ENCODE measurements around the gene POR.

The POR gene

DNA sequence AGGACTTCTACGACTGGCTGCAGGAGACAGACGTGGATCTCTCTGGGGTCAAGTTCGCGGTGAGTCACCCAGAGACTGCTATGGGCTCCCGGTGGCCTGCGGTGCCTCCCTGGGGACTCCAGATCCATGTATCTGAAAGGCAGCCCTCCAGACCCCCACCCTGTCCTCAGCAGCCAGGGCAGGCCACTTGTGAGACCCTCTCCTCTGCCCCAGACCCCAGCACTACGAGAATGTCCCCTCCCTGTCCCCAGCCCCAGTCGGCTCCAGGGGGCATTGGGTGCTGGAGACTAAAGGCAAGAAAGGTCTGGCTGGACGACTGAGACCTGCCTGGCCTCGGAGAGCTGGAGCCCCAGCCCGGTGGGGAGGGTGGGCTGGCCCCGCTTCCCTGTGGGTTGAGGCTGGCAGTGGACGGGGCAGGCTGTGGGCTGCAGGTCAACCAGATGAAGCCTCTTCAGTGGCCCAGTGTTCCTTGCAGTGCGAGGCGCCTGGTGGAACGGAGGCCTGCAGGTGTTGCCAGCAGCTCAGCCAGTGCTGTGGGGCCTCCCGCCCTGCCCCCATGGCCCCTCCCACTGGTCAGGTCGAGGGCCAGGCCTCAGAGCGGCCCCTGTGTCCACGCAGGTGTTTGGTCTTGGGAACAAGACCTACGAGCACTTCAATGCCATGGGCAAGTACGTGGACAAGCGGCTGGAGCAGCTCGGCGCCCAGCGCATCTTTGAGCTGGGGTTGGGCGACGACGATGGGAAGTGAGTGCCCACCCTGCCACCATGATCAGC is 65.7 kb downstream of the POR start:
- no peak for DNase-seq

GRCh38 chr7:75981203-75981452 is 66.2 kb downstream of the POR start:
- DNase-seq: no peak

DNA sequence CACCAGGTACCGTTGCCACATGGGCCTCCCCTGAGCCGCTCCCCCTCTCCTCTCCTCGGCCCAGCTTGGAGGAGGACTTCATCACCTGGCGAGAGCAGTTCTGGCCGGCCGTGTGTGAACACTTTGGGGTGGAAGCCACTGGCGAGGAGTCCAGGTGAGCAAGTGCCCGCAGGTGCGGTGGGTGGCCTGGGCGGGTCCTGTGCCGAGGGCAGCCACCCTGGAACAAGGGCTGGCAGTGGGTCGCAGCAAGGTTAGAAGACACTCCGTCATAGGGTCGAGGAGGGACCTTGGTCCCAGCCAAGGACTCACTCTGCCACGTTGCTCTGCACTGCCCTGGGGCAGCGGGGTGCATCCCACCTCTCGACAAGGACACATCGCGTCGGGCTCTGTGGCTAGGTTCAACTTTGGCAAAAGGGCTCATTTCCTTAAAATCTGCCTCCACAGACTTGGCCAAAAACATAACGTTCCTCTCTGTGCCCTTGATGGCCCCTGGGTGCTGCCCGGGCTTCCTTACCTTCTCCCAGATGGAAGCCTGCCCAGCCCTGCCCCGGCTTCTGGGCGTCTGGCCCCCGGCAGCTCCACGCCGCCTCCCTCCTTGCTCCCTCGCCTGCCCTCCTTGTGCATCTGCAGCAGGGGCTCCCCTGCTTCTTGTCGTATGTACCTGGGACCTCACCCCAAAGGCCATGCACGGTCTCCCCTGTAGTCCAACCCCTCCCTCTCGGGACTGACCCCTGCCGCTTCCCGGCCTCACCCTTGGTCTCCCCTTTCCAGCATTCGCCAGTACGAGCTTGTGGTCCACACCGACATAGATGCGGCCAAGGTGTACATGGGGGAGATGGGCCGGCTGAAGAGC is 66.7 kb downstream of the POR start:
- no peak for DNase-seq

GRCh38 chr7:75982306-75983064 is 67.5 kb downstream of the POR start:
- DNase-seq: no peak

DNA sequence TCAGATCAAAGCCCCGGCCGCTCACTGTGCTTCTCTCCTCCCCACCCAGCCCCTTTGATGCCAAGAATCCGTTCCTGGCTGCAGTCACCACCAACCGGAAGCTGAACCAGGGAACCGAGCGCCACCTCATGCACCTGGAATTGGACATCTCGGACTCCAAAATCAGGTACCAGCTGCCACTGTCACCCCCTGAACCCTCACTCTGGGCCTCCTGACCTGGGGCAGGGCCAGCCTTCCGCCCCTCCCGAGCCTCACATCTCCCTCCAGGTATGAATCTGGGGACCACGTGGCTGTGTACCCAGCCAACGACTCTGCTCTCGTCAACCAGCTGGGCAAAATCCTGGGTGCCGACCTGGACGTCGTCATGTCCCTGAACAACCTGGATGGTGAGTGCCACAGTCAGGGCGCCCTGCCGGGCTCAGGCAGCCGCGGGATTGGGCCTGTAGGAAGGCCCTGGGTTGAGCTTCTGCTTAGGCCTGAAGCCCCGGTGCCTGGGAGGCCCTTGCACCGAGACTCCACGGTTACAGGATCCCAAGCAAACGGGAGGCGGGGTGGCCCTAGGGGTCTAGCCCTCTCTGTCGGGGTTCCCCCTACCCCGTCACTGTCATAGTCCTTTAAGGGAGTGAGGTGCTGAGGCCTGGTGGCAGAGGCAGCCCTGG is 68.6 kb downstream of the POR start:
- DNase-seq: no peak

DNA sequence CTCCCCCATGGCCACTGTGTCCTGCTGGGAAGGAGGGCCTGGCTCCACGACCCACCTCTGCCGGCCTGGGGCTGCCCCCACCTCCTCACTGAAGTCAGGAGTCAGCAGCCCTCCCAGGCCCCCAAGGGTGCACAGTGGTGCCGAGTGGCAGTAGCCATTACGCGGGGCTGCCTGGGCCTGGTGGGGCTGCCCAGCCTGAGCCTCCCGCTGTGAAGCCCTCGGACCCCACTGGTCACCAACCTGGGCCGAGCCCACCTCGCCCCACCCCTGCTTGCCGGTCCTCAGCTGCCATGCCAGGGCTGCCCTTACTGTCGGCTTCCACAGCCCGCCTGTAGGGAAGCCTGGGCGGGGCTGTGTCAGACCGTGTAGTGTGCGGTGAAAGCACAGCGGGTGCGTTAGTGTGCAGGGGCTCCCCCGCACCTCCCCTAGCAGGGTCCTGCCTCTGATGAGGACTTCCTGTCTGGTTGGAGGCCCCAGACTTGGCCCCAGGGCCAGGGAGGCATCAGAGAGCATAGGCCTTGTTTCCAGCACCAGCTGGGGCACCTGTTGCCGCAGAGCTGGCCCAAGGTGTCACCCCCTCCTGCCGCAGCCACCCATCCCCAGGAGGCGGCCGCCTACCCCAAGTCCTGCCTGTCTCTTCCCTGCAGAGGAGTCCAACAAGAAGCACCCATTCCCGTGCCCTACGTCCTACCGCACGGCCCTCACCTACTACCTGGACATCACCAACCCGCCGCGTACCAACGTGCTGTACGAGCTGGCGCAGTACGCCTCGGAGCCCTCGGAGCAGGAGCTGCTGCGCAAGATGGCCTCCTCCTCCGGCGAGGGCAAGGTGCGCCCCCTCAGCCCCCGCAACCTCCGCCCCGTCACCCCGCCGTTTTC is 69.4 kb downstream of the POR start:
- no peak for DNase-seq

- no peak for DNase-seq
These were observed 70.1 kb downstream of the POR start for GRCh38 chr7:75985009-75985517.

DNA sequence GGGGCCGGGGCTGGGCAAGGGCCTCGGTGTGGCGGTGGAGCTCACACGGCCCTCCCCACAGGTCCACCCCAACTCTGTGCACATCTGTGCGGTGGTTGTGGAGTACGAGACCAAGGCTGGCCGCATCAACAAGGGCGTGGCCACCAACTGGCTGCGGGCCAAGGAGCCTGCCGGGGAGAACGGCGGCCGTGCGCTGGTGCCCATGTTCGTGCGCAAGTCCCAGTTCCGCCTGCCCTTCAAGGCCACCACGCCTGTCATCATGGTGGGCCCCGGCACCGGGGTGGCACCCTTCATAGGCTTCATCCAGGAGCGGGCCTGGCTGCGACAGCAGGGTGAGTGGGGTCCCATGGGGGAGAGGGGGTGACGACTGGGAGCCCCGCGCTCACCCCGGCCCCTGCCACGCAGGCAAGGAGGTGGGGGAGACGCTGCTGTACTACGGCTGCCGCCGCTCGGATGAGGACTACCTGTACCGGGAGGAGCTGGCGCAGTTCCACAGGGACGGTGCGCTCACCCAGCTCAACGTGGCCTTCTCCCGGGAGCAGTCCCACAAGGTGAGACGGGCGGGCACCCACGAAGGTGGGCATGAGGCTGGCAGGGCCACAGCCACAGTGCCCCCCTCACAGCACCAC is 70.7 kb downstream of the POR start:
- DNase-seq: no peak

- no peak for DNase-seq
These were observed 71.3 kb downstream of the POR start for GRCh38 chr7:75986147-75986781.

- no peak for DNase-seq
These were observed 72.3 kb downstream of the POR start for GRCh38 chr7:75987026-75987804.

DNA sequence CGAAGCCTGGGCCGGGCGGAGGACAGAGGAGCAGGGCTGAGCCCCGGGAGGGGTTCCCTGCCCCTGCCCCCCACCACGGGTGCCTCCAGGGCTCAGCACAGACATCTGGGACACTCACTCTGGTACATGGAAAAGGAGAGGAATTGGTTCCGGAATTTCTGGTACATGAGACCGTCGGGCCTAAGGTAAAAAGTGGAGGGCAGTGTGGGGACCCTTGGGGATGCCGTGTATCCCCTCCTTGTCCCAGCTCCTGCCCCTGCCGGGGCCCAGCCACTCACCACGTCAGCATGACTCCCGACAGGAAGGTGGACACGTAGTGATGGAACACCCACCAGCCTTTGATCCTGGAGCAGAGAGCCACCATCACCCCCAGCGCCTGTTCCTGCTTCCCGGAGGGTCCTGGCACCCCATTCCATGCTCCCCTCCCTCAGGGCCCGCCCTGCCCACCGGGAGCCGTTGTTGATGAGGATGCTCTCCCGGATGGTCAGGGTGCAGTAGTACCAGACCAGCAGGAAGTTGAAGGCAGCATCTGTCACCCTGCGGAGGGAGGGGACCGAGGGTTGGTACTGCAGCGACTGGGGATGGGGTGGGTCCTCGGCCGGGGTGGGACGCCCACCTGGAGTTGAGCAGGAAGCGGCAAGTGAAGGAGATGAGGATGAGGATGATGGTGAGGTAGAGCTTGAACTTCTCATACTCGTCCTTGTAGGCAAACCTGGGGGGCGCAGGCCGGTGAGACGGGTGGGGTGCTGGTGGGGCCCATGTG is 73.0 kb downstream of the POR start:
- DNase-seq: no peak

GRCh38 chr7:75988568-75989499 is 73.9 kb downstream of the POR start:
- no peak for DNase-seq

- DNase-seq: no peak
These were observed 74.8 kb downstream of the POR start for GRCh38 chr7:75989500-75990388.

DNA sequence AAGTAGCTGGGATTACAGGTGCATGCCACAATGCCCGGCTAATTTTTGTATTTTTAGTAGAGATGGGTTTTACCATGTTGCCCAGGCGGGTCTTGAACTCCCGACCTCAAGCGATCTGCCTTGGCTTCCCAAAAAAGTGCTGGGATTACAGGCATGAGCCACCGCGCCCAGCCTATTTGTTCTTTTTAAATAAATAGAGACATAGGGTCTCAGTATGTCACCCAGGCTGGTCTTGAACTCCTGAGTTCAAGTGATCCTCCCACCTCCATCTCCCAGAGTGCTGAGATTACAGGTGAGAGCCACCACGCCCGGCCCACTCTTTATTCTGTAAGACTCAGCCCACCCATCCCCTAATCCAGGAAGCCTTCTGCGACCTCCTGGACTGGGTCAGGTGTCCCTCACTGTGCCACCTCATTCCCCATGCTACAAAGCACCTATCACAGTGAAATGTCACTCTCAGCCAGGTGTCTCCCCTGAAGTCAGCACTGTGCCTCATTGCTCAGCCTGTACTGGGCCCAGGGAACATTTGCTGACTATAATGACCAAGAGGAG is 76.7 kb downstream of the POR start:
- DNase-seq: no peak

DNA sequence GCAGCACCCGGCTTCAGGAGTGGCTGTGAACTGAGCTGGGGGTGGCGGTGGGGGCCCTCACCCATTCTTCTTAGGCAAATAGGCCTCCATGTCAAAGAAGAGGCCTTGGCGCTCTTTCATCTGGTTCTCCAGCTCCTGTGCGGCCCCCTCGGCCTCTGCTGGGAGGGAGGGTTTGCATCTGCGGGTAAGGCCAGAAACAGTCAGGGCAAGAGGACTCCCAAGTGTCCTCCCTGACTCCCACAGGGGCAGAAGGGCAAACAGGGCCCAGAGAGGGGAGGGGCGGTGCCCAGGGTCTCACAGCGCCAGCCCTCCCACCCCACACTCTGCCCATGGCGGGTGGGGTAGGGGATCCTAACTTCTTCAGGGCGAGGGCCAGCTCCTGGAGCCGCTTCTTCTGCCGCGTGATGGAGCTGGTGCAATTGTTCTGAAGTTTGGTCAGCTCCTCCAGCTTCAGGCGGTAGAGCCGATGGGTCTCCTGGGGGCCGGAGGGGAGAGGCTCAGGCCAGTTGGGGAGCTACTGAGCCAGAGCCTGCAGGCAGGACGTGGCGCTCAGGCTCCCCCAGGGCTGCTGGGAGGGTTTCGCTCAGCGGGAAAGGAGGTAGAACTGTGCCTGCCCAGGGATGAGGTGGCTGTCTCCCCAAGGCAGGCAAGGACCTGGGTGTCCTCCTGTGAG is 77.3 kb downstream of the POR start:
- DNase-seq: no peak

DNA sequence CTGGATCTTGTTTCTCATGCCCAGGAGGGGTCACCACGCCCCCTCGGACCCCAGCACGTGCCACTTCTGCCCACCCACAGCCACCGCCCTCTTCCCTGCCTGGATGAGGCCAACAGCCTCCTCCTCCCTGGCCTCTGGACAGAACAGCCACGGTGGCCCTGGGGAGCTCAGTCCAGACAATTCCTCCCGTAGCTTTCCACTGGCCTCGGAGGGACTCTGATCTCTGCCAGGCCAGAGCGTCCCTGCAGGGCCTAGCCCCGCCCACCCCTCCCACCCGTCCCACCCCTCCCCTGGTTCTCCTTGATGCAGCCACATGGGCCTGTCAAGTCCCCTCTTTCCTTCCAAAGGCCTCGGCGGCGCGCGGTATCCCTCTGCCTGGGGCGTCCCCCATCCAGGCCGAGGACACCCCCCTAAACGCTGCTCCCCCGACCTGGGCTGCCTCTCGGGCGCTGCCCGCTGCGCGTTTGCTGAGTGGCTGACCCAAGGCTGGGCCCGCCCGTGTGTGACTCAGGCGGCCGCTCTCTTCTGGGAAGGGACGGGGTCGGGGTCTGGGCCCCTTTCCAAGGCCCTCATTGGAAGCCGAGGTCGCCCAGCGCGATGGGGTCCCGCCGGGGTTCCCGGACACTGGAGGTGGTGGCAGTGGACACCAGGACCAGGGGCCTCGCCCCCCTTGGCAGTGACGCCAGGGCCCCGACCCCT is 78.9 kb downstream of the POR start:
- no peak for DNase-seq
